Smooth muscle cell (in vitro differentiated cells): ENCODE data around the gene IL9R. TPM values are rescaled to one million over a fixed set of nuclear protein-coding genes. Genes with fewer than 3 reads are reported as not detected.

ENCODE experiments used
- DNase-seq: peaks from one replicate; lab custom pipeline; 2025; ENCODE audit not compliant: unreplicated experiment; lab: John Stamatoyannopoulos, UW
- H2AFZ ChIP-seq: fragments of 200-600 bp; sonication (generic); 2 replicates; pipeline ENCODE4 v1.6.0; 2016; ENCODE audit warnings: antibody characterized with exemption, low read depth, mild to moderate bottlenecking
- H3F3A ChIP-seq: fragments of 200-600 bp; sonication (generic); 2 replicates; pipeline ENCODE4 v1.6.0; 2017; ENCODE audit warnings: antibody characterized with exemption, low read depth
- H3K27ac ChIP-seq: fragments of 200-600 bp; sonication (generic); 2 replicates; pipeline ENCODE4 v1.5.1; 2016; ENCODE audit warnings: low read depth, mild to moderate bottlenecking
- H3K27me3 ChIP-seq: fragments of 200-600 bp; sonication (generic); 2 replicates; pipeline ENCODE4 v1.6.1; 2016; ENCODE audit warnings: low read depth, mild to moderate bottlenecking
- H3K36me3 ChIP-seq: fragments of 200-600 bp; sonication (generic); 2 replicates; pipeline ENCODE4 v1.5.1; 2016; ENCODE audit warnings: low read depth
- H3K4me1 ChIP-seq: fragments of 200-600 bp; sonication (generic); 2 replicates; pipeline ENCODE4 v1.5.1; 2016; ENCODE audit warnings: low read depth
- H3K4me2 ChIP-seq: fragments of 200-600 bp; sonication (generic); 2 replicates; pipeline ENCODE4 v1.6.0; 2016; ENCODE audit warnings: mild to moderate bottlenecking
- H3K4me3 ChIP-seq: fragments of 200-600 bp; sonication (generic); 2 replicates; pipeline ENCODE4 v1.5.1; 2016; ENCODE audit warnings: mild to moderate bottlenecking
- H3K79me2 ChIP-seq: fragments of 200-600 bp; sonication (generic); 2 replicates; pipeline ENCODE4 v1.6.0; 2016; ENCODE audit warnings: low read depth, mild to moderate bottlenecking
- H3K9ac ChIP-seq: fragments of 200-600 bp; sonication (generic); 2 replicates; pipeline ENCODE4 v1.6.0; 2016; ENCODE audit warnings: low read depth
- H3K9me3 ChIP-seq: fragments of 200-600 bp; sonication (generic); replicated peaks from 2 replicates; pipeline ENCODE4 v1.5.1; 2016; ENCODE audit warnings: low read depth
- H4K20me1 ChIP-seq: fragments of 200-600 bp; sonication (generic); 2 replicates; pipeline ENCODE4 v1.6.0; 2016; ENCODE audit warnings: low read depth
- WGBS: methylation state at CpG from one replicate; pipeline ENCODE4 v1.1.7; 2016; ENCODE audit warnings: low lambda C conversion rate; 5-methylcytosine and 5-hydroxymethylcytosine counted together
- polyA plus RNA-seq: library from polyadenylated mRNA; unstranded; fragments of >200 nt; fragmentation: Nextera tagmentation; extraction: Ambion mirVana; gene quantifications from 2 replicates; pipeline ENCODE4 v1.2.1, GENCODE V29; 2016
- total RNA-seq: library from RNA; depleted of rRNA; stranded (reverse); fragments of >200 nt; gene quantifications from 2 replicates; pipeline ENCODE4 v1.2.3, GENCODE V29; 2014
- TF ChIP-seq, protein P1 (sequence below): fragments of 200-600 bp; sonication (generic); IDR thresholded peaks from 2 replicates; pipeline ENCODE4 v1.5.1; 2017; ENCODE audit warnings: borderline replicate concordance, mild to moderate bottlenecking, antibody characterized with exemption; ENCODE audit not compliant: insufficient read depth, poor library complexity, severe bottlenecking

Gene IL9R
- total and polyA plus RNA-seq, 2 experiments from 2014 or later = 0.13 TPM; not detected in 1

DNA sequence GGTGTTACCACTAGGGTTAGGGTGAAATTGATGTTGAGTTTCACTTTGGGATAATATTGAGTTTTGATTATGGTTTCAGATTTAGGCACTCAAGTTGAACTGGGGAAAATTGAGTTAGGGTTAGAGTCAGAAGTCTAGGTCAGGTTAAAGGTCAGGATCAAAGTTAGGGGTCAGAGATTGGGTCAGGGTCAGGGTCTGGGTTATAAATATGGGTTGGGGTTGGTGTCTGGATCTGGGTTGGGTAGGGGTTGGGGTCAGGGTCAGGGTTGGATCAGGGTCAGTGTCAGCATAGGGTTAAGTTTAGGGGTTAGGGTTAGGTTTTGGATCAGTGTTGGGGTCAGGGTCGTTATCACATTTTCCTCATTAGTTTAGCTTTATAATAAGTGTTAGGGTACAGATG, 42.7 kb upstream of the IL9R start:
- DNase-seq = no peak
- no peaks in the 10 kb centered on the region for H3F3A ChIP-seq
- H3K27ac ChIP-seq = no peak overlapping the region
- H3K4me3 ChIP-seq = no peak overlapping the region
- 19% methylated on average over 1 of the region's 1 CpG for WGBS
- TF ChIP-seq, protein P1, sequence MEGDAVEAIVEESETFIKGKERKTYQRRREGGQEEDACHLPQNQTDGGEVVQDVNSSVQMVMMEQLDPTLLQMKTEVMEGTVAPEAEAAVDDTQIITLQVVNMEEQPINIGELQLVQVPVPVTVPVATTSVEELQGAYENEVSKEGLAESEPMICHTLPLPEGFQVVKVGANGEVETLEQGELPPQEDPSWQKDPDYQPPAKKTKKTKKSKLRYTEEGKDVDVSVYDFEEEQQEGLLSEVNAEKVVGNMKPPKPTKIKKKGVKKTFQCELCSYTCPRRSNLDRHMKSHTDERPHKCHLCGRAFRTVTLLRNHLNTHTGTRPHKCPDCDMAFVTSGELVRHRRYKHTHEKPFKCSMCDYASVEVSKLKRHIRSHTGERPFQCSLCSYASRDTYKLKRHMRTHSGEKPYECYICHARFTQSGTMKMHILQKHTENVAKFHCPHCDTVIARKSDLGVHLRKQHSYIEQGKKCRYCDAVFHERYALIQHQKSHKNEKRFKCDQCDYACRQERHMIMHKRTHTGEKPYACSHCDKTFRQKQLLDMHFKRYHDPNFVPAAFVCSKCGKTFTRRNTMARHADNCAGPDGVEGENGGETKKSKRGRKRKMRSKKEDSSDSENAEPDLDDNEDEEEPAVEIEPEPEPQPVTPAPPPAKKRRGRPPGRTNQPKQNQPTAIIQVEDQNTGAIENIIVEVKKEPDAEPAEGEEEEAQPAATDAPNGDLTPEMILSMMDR = no peak
- H3K27me3 ChIP-seq = no peaks in the 10 kb centered on the region
- no peak overlapping the region for H2AFZ ChIP-seq
- no peaks in the 10 kb centered on the region for H3K79me2 ChIP-seq
- H3K9ac ChIP-seq = no peak overlapping the region
- H3K4me2 ChIP-seq = no peak overlapping the region
- H3K36me3 ChIP-seq = no peaks in the 10 kb centered on the region
- H3K9me3 ChIP-seq = peaks cover 3% of the 10 kb centered on the region
- H4K20me1 ChIP-seq = no peaks in the 10 kb centered on the region
- H3K4me1 ChIP-seq = no peaks in the 10 kb centered on the region

GRCh38 chrX:155956099-155956498, 41.4 kb upstream of the IL9R start:
- Histone ChIP-seq H3K36me3 (no peaks in the 10 kb centered on the region), H2AFZ (no peak overlapping the region), H3F3A (no peaks in the 10 kb centered on the region), H3K27me3 (no peaks in the 10 kb centered on the region), H4K20me1 (no peaks in the 10 kb centered on the region), H3K4me1 (no peaks in the 10 kb centered on the region), H3K9me3 (no peaks in the 10 kb centered on the region), H3K4me3 (no peak overlapping the region), H3K79me2 (no peaks in the 10 kb centered on the region), H3K4me2 (no peak overlapping the region), H3K9ac (no peak overlapping the region), H3K27ac (no peak overlapping the region)
- DNase-seq = no peak
- WGBS = 85% methylated on average over 9 of the region's 9 CpGs
- TF ChIP-seq, protein P1 = no peak

- no peaks in the 10 kb centered on the region for H4K20me1 ChIP-seq
- WGBS = 50% methylated on average over 3 of the region's 3 CpGs
These were observed 40.8 kb upstream of the IL9R start for GRCh38 chrX:155956649-155957048.

GRCh38 chrX:155957843-155958242, 39.7 kb upstream of the IL9R start:
- H3K4me2 ChIP-seq = no peak overlapping the region
- no peaks in the 10 kb centered on the region for H3K79me2 ChIP-seq
- no peaks in the 10 kb centered on the region for H3K36me3 ChIP-seq
- TF ChIP-seq, protein P1 = no peak
- no peaks in the 10 kb centered on the region for H4K20me1 ChIP-seq
- no peak overlapping the region for H3K27ac ChIP-seq
- no peaks in the 10 kb centered on the region for H3F3A ChIP-seq
- 44% methylated on average over 6 of the region's 7 CpGs for WGBS
- no peaks in the 10 kb centered on the region for H3K4me1 ChIP-seq
- H3K4me3 ChIP-seq = no peak overlapping the region
- no peaks in the 10 kb centered on the region for H3K27me3 ChIP-seq
- no peaks in the 10 kb centered on the region for H3K9me3 ChIP-seq
- no peak for DNase-seq
- no peak overlapping the region for H2AFZ ChIP-seq
- H3K9ac ChIP-seq = no peak overlapping the region

More at GRCh38 chrX:155956649-155957048, 40.8 kb upstream of the IL9R start:
- H3K4me2 ChIP-seq = no peak overlapping the region
- TF ChIP-seq, protein P1 = no peak
- no peaks in the 10 kb centered on the region for H3K9me3 ChIP-seq
- no peaks in the 10 kb centered on the region for H3K79me2 ChIP-seq
- no peaks in the 10 kb centered on the region for H3K36me3 ChIP-seq
- H3F3A ChIP-seq = no peaks in the 10 kb centered on the region
- no peak overlapping the region for H3K4me3 ChIP-seq
- H3K27me3 ChIP-seq = no peaks in the 10 kb centered on the region
- no peak overlapping the region for H3K27ac ChIP-seq
- no peaks in the 10 kb centered on the region for H3K4me1 ChIP-seq
- no peak overlapping the region for H2AFZ ChIP-seq
- no peak for DNase-seq
- no peak overlapping the region for H3K9ac ChIP-seq
